ENCODE measurements around the gene SLC6A3.
"Not testable (repeated sequence)": the region's sequence is repeated elsewhere in the genome, so short reads cannot be mapped to it uniquely, and the experiment has no call there.

The SLC6A3 gene

GRCh38 chr5:1381370-1382247 lies 63.6 kb downstream of the SLC6A3 start:
- DNase-seq (ENCODE audit: low read depth) = no peak
- no peak overlapping the region for H3K4me3 ChIP-seq (ENCODE audit: low read depth, low read length)

DNA sequence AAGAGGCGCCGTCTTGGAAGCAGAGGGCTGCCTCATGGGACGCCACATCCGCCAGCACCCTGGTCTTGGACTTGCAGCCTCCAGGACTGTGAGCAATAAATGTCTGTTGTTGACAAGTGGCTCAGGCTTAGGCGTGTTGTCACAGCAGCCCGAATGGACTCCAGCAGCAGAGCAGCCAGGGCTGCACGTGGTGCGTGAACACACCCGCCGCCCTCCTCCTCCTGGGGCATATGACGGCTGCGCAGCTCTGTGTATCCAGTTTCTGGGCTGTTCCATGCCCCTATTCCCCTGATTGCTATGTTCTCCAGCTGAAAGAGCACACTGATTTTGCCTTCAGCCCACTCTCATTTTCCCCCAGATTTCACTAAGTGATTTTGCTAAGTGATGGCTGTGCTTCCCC lies 64.3 kb downstream of the SLC6A3 start:
- no peak for DNase-seq (ENCODE audit: low read depth)
- no peak overlapping the region for H3K4me3 ChIP-seq (ENCODE audit: low read depth, low read length)

- no peak overlapping the region for H3K4me3 ChIP-seq (ENCODE audit: low read depth, low read length)
- DNase-seq (ENCODE audit: low read depth) = no peak
These were observed 65.0 kb downstream of the SLC6A3 start for GRCh38 chr5:1380011-1380817.

DNA sequence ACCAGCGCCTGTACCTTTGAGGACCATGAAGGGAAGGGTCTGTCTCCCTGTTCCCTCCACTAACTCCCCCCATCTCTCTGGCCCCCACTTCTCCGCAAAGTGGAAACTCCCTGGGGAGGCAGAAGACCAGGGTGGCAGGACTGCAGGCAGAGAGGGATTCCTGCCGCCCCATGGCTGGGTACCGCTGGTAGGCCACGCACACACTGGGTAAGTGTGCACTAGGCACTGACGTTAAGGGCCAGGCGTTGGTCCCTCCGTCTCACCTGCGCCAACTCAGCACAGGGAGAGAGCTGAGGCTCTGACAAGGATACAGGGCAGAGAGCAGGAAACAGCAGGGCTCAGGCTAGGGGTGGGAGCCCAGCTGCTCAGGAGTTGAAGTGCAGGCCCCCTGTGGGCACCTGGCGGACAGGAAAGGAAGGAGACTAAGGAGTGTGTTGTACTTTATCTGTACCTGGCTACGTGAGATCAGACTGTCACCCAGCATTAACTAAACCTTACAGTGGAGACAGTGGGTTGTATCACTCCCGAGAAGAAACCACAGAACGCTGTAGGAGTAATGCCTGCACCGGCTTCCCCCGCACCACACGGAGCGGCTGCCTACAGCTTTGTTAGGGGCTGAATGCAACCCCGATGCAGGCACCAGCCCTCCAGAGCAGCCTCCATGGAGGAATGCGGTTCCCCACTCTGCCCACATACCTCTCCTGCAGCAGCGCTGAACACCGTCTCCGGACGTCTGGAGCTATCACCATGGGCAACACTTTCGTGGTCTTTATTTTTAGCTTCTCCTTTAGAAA lies 66.2 kb downstream of the SLC6A3 start:
- no peak overlapping the region for H3K4me3 ChIP-seq (ENCODE audit: low read depth, low read length)
- DNase-seq (ENCODE audit: low read depth) = no peak

- H3K4me3 ChIP-seq (ENCODE audit: low read depth, low read length) = no peak overlapping the region
- no peak for DNase-seq (ENCODE audit: low read depth)
These were observed 67.1 kb downstream of the SLC6A3 start for GRCh38 chr5:1378096-1378495.

DNA sequence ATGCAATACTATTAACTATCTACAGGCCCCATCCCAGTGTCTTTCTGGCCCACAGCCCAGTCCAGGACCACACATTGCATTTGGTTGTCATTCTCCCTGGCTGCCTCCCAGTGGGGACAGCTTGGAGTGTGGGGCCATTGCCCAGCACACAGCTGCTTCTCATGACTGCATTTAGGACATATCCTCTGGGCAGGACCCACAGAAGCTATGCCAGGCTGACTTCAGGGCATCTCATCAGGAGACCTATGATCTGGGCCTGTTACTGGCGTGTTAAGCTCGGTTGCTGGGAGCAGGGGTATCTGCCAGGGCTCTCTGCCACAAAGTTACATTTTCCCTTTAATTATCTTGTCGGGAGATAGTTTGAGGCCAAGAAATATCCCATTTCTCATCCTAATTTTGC lies 68.3 kb downstream of the SLC6A3 start:
- no peak for DNase-seq (ENCODE audit: low read depth)

DNA sequence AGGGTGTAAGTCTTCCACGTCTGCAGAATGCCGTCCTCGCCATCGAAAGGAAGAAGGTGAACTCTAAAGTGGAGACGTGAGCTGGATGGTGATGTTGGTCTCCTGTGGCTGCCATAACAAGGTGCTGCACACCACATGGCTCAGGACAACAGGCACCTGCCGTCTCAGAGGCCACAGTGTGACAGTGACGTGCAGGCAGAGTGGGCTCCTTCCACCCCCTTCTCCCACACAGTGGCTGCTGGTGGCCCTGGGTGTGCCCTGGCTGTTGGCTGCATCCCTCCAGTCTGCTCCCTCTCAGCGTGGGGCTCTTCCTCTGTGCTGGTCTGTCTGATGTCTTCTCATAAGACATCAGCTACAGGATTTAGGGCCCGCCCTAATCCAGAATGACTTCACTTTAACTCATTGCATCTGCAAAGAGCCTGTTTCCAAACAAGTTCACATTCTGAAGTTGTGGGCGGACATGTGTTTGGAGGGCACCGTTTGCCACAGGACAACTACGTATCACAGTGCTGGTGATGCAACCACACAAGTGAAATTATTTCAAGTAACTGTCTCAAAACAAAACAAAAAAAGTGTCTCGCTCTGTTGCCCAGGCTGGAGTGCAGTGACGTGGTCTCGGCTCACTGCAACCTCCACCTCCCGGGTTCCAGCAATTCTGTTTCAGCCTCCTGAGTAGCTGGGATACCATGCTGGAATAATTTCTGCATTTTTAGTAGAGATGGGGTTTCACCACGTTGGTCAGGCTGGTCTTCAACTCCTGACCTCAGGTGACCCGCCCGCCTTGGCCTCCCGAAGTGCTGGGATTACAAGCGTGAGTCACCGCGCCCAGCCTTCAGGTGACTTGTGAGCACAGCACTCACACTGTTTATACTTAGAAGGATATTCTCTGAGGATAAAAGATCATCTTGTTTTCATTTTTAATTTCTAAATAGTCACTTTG lies 69.1 kb downstream of the SLC6A3 start:
- DNase-seq (ENCODE audit: low read depth) = no peak

More for the DNA sequence above, 68.3 kb downstream of the SLC6A3 start:
- H3K4me3 ChIP-seq (ENCODE audit: low read depth, low read length) = no peak overlapping the region

DNA sequence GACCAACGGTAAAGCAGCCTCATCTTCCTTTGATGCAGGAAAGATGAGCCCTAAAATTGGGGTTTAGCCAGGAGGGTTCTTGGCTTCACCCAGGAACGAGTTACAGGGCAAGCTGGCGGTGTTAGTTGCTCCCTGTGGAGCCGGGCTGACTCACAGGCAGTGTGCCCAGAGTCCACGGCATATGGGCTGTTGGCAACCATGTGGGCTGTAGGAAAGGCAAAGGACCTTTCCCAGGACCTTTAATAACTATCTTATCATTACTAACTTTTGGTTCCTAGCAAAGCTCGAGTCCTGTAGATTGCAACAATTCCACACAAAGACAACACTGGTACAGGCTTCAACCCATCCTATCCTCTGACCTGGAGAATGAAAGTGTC lies 70.6 kb downstream of the SLC6A3 start:
- H3K4me3 ChIP-seq (ENCODE audit: low read depth, low read length) = no peak overlapping the region
- no peak for DNase-seq (ENCODE audit: low read depth)

More for the DNA sequence above, 69.1 kb downstream of the SLC6A3 start:
- no peak overlapping the region for H3K4me3 ChIP-seq (ENCODE audit: low read depth, low read length)

GRCh38 chr5:1374030-1374678 lies 71.1 kb downstream of the SLC6A3 start:
- DNase-seq (ENCODE audit: low read depth) = no peak
- H3K4me3 ChIP-seq (ENCODE audit: low read depth, low read length) = no peak overlapping the region

DNA sequence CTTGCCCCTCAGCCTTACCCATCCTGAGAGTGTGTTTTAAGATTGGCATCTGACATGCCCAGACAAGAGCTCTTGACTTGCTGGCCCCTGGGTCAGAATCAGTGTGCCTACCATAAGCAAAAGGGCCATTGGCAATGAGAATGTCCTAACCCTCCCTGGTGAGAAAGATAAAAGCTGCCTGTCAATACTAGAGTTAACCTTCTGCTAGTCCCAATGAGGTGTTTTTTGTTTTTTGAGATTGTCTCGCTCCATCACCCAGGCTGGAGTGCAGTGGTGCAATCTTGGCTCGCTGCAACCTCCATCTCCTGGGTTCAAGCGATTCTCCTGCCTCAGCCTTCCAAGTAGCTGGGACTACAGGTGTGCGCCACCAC lies 73.3 kb downstream of the SLC6A3 start:
- H3K4me3 ChIP-seq (ENCODE audit: low read depth, low read length); DNase-seq (ENCODE audit: low read depth): not testable (repeated sequence)

- DNase-seq (ENCODE audit: low read depth) = no peak
- H3K4me3 ChIP-seq (ENCODE audit: low read depth, low read length) = no peak overlapping the region
These were observed 73.8 kb downstream of the SLC6A3 start for GRCh38 chr5:1371218-1371971.

DNA sequence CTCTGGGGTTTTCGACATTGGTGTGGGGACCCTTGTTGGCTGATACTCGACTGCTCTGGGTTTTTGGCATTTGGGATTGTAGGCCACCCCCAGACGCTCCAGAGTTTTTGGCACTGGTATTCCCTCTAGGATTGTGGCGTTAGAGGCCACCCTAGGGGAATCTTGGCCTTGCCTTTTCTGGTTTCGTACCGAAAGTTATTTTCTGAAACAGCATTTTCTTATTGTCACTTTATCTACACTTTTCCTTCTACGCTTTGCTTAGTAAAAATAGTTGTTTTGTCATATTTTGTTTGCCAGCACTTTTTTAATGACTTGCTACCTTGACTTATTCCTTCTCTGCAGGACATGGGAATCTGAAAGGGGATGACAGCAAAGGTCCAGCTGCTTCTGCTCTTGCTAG lies 75.2 kb downstream of the SLC6A3 start:
- no peak for DNase-seq (ENCODE audit: low read depth)
- H3K4me3 ChIP-seq (ENCODE audit: low read depth, low read length) = no peak overlapping the region

DNA sequence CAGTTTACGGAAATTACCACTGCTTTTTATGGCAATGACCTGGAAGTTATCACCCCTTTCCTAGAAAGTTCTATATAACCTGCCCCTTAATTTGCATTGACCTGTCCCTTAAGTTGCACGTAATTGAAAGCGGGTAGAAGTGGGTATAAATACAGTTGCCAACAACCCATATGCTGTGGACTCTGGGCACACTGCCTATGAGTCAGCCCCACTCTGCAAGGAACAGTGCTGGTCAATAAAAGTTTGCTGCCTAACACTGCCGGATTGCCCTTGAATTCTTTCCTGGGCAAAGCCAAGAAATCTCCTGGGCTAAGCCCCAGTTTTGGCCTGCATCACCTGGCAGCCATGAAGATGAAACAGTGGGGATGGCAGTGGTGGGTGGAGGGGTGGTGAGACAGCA lies 76.5 kb downstream of the SLC6A3 start:
- no peak for DNase-seq (ENCODE audit: low read depth)

GRCh38 chr5:1368236-1368635 lies 77.0 kb downstream of the SLC6A3 start:
- no peak for DNase-seq (ENCODE audit: low read depth)
- H3K4me3 ChIP-seq (ENCODE audit: low read depth, low read length) = no peak overlapping the region

More for the DNA sequence above, 76.5 kb downstream of the SLC6A3 start:
- H3K4me3 ChIP-seq (ENCODE audit: low read depth, low read length) = no peak overlapping the region

- H3K4me3 ChIP-seq (ENCODE audit: low read depth, low read length) = no peak overlapping the region
- DNase-seq (ENCODE audit: low read depth) = no peak
These were observed 78.1 kb downstream of the SLC6A3 start for GRCh38 chr5:1367149-1367548.

GRCh38 chr5:1366514-1366913 lies 78.7 kb downstream of the SLC6A3 start:
- H3K4me3 ChIP-seq (ENCODE audit: low read depth, low read length) = no peak overlapping the region
- no peak for DNase-seq (ENCODE audit: low read depth)

DNA sequence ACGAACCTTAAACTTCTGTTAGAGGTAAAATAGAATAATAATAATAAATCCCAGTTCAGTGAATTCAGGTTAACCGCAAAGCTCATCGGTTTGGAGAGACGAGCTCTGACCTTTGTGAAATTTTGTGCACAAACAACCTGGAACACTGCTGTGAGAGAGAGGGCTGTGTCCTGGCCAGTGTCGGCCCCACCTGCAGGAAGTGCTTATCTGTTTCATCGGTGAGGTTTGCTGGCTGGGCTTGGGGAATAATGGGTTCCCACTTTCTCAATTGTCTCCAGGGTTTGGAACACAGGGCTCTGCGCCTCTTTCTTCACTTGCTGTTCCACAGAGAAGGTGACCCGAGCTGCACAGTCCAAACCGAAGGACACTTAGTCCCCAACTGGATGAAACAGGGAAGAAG lies 81.0 kb downstream of the SLC6A3 start:
- no peak for DNase-seq (ENCODE audit: low read depth)
- H3K4me3 ChIP-seq (ENCODE audit: low read depth, low read length) = no peak overlapping the region

DNA sequence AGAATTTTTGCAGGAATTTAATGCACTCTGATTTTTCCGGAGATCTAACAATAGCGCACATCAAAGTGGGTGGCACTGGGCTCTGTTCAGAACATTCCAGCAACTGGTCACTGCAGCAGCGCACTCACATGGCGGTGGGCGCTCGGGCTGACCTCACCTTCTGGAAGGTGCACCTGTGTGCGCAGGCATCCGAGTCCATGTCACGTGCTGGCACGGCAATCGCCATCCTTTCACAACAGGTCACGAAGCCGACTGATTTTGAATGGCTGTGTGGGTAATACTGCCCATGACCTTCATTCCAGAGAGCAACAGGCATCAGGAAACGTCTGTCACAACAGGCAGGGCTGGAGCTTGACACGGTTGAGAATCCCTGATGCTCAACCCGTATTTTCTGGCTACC lies 81.7 kb downstream of the SLC6A3 start:
- DNase-seq (ENCODE audit: low read depth) = no peak
- H3K4me3 ChIP-seq (ENCODE audit: low read depth, low read length) = no peak overlapping the region
